HepG2 (cell line): ENCODE data around the gene CARS1. TPM values are rescaled to one million over a fixed set of nuclear protein-coding genes. Genes with fewer than 3 reads are reported as not detected.

ENCODE experiments used
- HMGXB3 ChIP-seq: sonication (generic); formaldehyde crosslinking; IDR thresholded peaks from 2 replicates; pipeline ENCODE4 v1.4.0; 2020; ENCODE audit warnings: missing genetic modification reagents, borderline replicate concordance
- JARID2 ChIP-seq: sonication (generic); formaldehyde crosslinking; IDR thresholded peaks from 2 replicates; pipeline ENCODE4 v1.8.1; 2023; ENCODE audit warnings: missing genetic modification reagents, inconsistent platforms; ENCODE audit not compliant: insufficient replicate concordance
- NAIF1 ChIP-seq: sonication (generic); formaldehyde crosslinking; IDR thresholded peaks from 2 replicates; pipeline ENCODE4 v1.5.0; 2020; ENCODE audit warnings: mild to moderate bottlenecking, missing genetic modification reagents, borderline replicate concordance
- NCOR1 ChIP-seq: fragments of 200-600 bp; sonication (generic); IDR thresholded peaks from 2 replicates; pipeline ENCODE4 v1.7.0; 2017; ENCODE audit warnings: antibody characterized with exemption, low read length, borderline replicate concordance
- SAP130 ChIP-seq: IDR thresholded peaks from 2 replicates; pipeline ENCODE4 v1.6.1; 2016; ENCODE audit warnings: low read depth
- YEATS4 ChIP-seq: sonication (generic); formaldehyde crosslinking; IDR thresholded peaks from 2 replicates; pipeline ENCODE4 v1.4.0; 2020; ENCODE audit warnings: missing genetic modification reagents, borderline replicate concordance
- ZC3H13 ChIP-seq: sonication (generic); formaldehyde crosslinking; IDR thresholded peaks from 2 replicates; pipeline ENCODE4 v1.8.1; 2023; ENCODE audit warnings: mild to moderate bottlenecking, missing genetic modification reagents, moderate library complexity
- ZNF234 ChIP-seq: sonication (generic); formaldehyde crosslinking; conservative IDR thresholded peaks from 2 replicates; pipeline ENCODE4 v1.5.1; 2020; ENCODE audit warnings: mild to moderate bottlenecking, missing genetic modification reagents
- ZNF317 ChIP-seq: sonication (generic); formaldehyde crosslinking; IDR thresholded peaks from 2 replicates; pipeline ENCODE4 v1.5.0; 2020; ENCODE audit warnings: mild to moderate bottlenecking, missing genetic modification reagents
- ZNF407 ChIP-seq: sonication (generic); formaldehyde crosslinking; IDR thresholded peaks from one replicate; pipeline ENCODE4 v1.5.1; 2020; ENCODE audit warnings: mild to moderate bottlenecking, missing genetic modification reagents; ENCODE audit errors: not compliant biosample characterization
- ZNF484 ChIP-seq: sonication (generic); formaldehyde crosslinking; IDR thresholded peaks from 2 replicates; pipeline ENCODE4 v1.5.1; 2020; ENCODE audit warnings: mild to moderate bottlenecking, low read depth, missing genetic modification reagents, borderline replicate concordance
- ZNF616 ChIP-seq: sonication (generic); formaldehyde crosslinking; IDR thresholded peaks from 2 replicates; pipeline ENCODE4 v1.5.0; 2020; ENCODE audit warnings: low read depth, mild to moderate bottlenecking, missing genetic modification reagents
- polyA plus RNA-seq, 8 experiments: library from polyadenylated mRNA; depleted of rRNA in 3 of 8; stranded (reverse) in 7 of 8; unstranded in 1 of 8; fragments of >200 nt; fragmentation: Illumina TruSeq in 4 of 8; extraction: Trizol in 4 of 8; gene quantifications; 2 replicates each; pipeline versions ENCODE4 v1.2.1 to v1.2.3, GENCODE V29; 2011 to 2016; ENCODE audit warnings: low read depth in 4 of 8, missing spikeins in 1 of 8, mixed read lengths in 1 of 8; ENCODE audit not compliant: insufficient read depth in 1 of 8
- total RNA-seq, 5 experiments: library from RNA; depleted of rRNA; stranded (reverse); fragments of >200 nt; fragmentation: Illumina TruSeq; extraction: Trizol; gene quantifications; 2 replicates each; pipeline ENCODE4 v1.2.3, GENCODE V29; 2016; ENCODE audit warnings: low read depth in 1 of 5

CARS1 gene
- total and polyA plus RNA-seq, 2 of the 13 experiments (the other 11 are each of a cell fraction or from before 2014, with no cell fraction given) = 33.8 to 47.0 TPM

GRCh38 chr11:2990617-2991451 lies 66.4 kb downstream of the CARS1 start (continued):
- TF ChIP-seq ZNF407 (peak; percentile 12), ZNF484 (CRISPR knock-in tag) (no peak), HMGXB3 (peak; percentile 92), ZNF234 (0 out of 2 replicates have a peak, but pooled peaks have one; percentile 23), SAP130 (CRISPR knock-in tag) (peak; percentile 76; the same call in 1 of the 2 replicates), YEATS4 (peak; percentile 49; the same call in 1 of the 2 replicates), NCOR1 (peak; percentile 49; the same call in 1 of the 2 replicates), ZNF317 (CRISPR knock-in tag) (0 out of 2 replicates have a peak, but pooled peaks have one; percentile 63), ZC3H13 (no peak), NAIF1 (CRISPR knock-in tag) (0 out of 2 replicates have a peak, but pooled peaks have one; percentile 16), JARID2 (CRISPR knock-in tag) (no peak), ZNF616 (no peak)
